ENCODE results near the gene ANO8. TPM values are rescaled to one million over a fixed set of nuclear protein-coding genes. Genes with fewer than 3 reads are reported as not detected.

The ANO8 gene
- total RNA-seq, 2 donors from 2014 or later, result 7.0 to 16.5 TPM

- intact Hi-C loops (cut with DNase I), result no loop called here
- Histone ChIP-seq H3K4me1 (peaks cover 17% of the 10 kb centered on the region), H3K4me3 (no peak overlapping the region), H3K9me3 (no peaks in the 10 kb centered on the region), H3K36me3 (replicated peaks in 1 of 2; ENCODE audit: insufficient read depth in 1 of 2, low read depth in 2 of 2) (no peaks in the 10 kb centered on the region), H3K27ac (no peak overlapping the region), H3K27me3 (peaks cover 0 to 10% of the 10 kb centered on the region in 2 donors)
- ATAC-seq (no peak), DNase-seq (no peak)
- 82 to 85% methylated on average over 15 to 18 of the region's 18 CpGs for WGBS, 2 donors
- TF ChIP-seq CTCF (IDR thresholded peaks at IDR 0.05) (no peak), POLR2A (IDR thresholded peaks at IDR 0.05) (no peak)
Measured at GRCh38 chr19:17285415-17286135, 49.1 kb downstream of the ANO8 start.

GRCh38 chr19:17283504-17283996 is 51.1 kb downstream of the ANO8 start:
- intact Hi-C loops (cut with DNase I), result loop anchor here (5.0 kb wide), 2 partner anchors 81 to 216 kb away; no protein-coding TSS in a partner anchor

GRCh38 chr19:17282488-17283125 is 52.0 kb downstream of the ANO8 start:
- intact Hi-C loops (cut with DNase I), result loop anchor here (5.0 kb wide), 2 partner anchors 80 to 215 kb away; no protein-coding TSS in a partner anchor
- TF ChIP-seq CTCF (IDR thresholded peaks at IDR 0.05) (peak; percentile 92 to 96 (median 94)), POLR2A (IDR thresholded peaks at IDR 0.05) (no peak)
- WGBS, 2 donors, result 3 to 67% methylated on average over 1 to 44 of the region's 45 CpGs
- DNase-seq, result peak; percentile 89 to 93 (median 90)
- H3K9me3 ChIP-seq, result no peaks in the 10 kb centered on the region
- H3K27me3 ChIP-seq, result peaks cover 0 to 10% of the 10 kb centered on the region in 2 donors
- H3K36me3 ChIP-seq (replicated peaks in 1 of 2; ENCODE audit: insufficient read depth in 1 of 2, low read depth in 2 of 2), result no peaks in the 10 kb centered on the region
- no peak overlapping the region for H3K4me3 ChIP-seq
- peaks cover 17% of the 10 kb centered on the region for H3K4me1 ChIP-seq
- no peak overlapping the region for H3K27ac ChIP-seq
- ATAC-seq, result peak; percentile 99

More at GRCh38 chr19:17283504-17283996, 51.1 kb downstream of the ANO8 start:
- H3K4me1 ChIP-seq, result peaks cover 17% of the 10 kb centered on the region
- TF ChIP-seq CTCF (IDR thresholded peaks at IDR 0.05), result no peak
- no peak for TF ChIP-seq POLR2A (IDR thresholded peaks at IDR 0.05)
- 76 to 80% methylated on average over 1 to 7 of the region's 7 CpGs for WGBS, 2 donors
- no peak overlapping the region for H3K27ac ChIP-seq
- no peaks in the 10 kb centered on the region for H3K36me3 ChIP-seq (replicated peaks in 1 of 2; ENCODE audit: insufficient read depth in 1 of 2, low read depth in 2 of 2)
- no peak overlapping the region for H3K4me3 ChIP-seq
- peaks cover 0 to 10% of the 10 kb centered on the region in 2 donors for H3K27me3 ChIP-seq
- no peak for DNase-seq
- H3K9me3 ChIP-seq, result no peaks in the 10 kb centered on the region
- ATAC-seq, result no peak

GRCh38 chr19:17281391-17282304 is 53.0 kb downstream of the ANO8 start, which contains the start of gene ANKLE1:
TSS of gene ANKLE1 (plus strand) at chr19:17281901. CDS start at chr19:17281921, 20 bp downstream.
- H3K4me3 ChIP-seq, result no peak within 1 kb of the TSS
- ATAC-seq (no peak), DNase-seq (no peak)
- peaks cover 0 to 3% of the 10 kb centered on the region in 2 donors for H3K36me3 ChIP-seq (replicated peaks in 1 of 2; ENCODE audit: insufficient read depth in 1 of 2, low read depth in 2 of 2)
- intact Hi-C loops (cut with DNase I), result loop anchor here (5.0 kb wide), 2 partner anchors 79 to 214 kb away; no protein-coding TSS in a partner anchor
- no peaks in the 10 kb centered on the region for H3K9me3 ChIP-seq
- WGBS, 2 donors, result 9 to 17% methylated on average over 25 to 75 of the region's 75 CpGs
- H3K4me1 ChIP-seq, result peaks cover 17% of the 10 kb centered on the region
- no peak for TF ChIP-seq POLR2A (IDR thresholded peaks at IDR 0.05)
- TF ChIP-seq CTCF (IDR thresholded peaks at IDR 0.05), result no peak
- H3K27me3 ChIP-seq, result peaks cover 0 to 10% of the 10 kb centered on the region in 2 donors
- no peak within 1 kb of the TSS for H3K27ac ChIP-seq

Data from body of pancreas (tissue), 4 donors.